Liver (tissue), 9 donors: Measurements from ENCODE around the gene MARCHF3. TPM values are rescaled to one million over a fixed set of nuclear protein-coding genes. Genes with fewer than 3 reads are reported as not detected.

Source experiments
- DNase-seq: peaks from one replicate; pipeline ENCODE4 v3.0.0-alpha.2; 2017; ENCODE audit warnings: low spot score
- H3K27ac ChIP-seq, 2 donors: one replicate each; pipeline ENCODE4 v1.7.0; 2013; ENCODE audit warnings: inconsistent platforms in 2 of 2, low read length in 2 of 2, control low read depth in 1 of 2, low read depth in 1 of 2, mild to moderate bottlenecking in 1 of 2
- H3K27me3 ChIP-seq, 4 donors: one replicate each; pipeline versions ENCODE4 v1.6.1 to v1.7.0; 2013; ENCODE audit warnings: low read length in 3 of 4, inconsistent platforms in 1 of 4, mild to moderate bottlenecking in 1 of 4, moderate library complexity in 1 of 4; ENCODE audit not compliant: control insufficient read depth in 4 of 4, insufficient read depth in 4 of 4
- H3K36me3 ChIP-seq, 4 donors: one replicate each; pipeline versions ENCODE4 v1.6.1 to v1.7.0; 2013; ENCODE audit warnings: low read length in 3 of 4, mild to moderate bottlenecking in 3 of 4, low read depth in 1 of 4, moderate library complexity in 1 of 4; ENCODE audit not compliant: control insufficient read depth in 4 of 4, insufficient read depth in 3 of 4
- H3K4me1 ChIP-seq, 4 donors: one replicate each; pipeline versions ENCODE4 v1.6.1 to v1.7.0; 2013; ENCODE audit warnings: low read length in 3 of 4, mild to moderate bottlenecking in 3 of 4, moderate library complexity in 1 of 4; ENCODE audit not compliant: control insufficient read depth in 4 of 4, insufficient read depth in 4 of 4
- H3K4me3 ChIP-seq, 3 donors: one replicate each; pipeline versions ENCODE4 v1.6.1 to v1.7.0; 2013; ENCODE audit warnings: low read length in 3 of 3, control low read depth in 1 of 3, low read depth in 1 of 3, mild to moderate bottlenecking in 1 of 3
- H3K9ac ChIP-seq, 2 donors: one replicate each; pipeline ENCODE4 v1.7.0; 2013; ENCODE audit warnings: low read length in 2 of 2, mild to moderate bottlenecking in 2 of 2, moderate library complexity in 2 of 2, control low read depth in 1 of 2, low read depth in 1 of 2
- H3K9me3 ChIP-seq, 4 donors: one replicate each; pipeline versions ENCODE4 v1.6.1 to v1.7.0; 2013; ENCODE audit warnings: low read length in 3 of 4; ENCODE audit not compliant: control insufficient read depth in 4 of 4
- EGR1 ChIP-seq, 2 donors: IDR thresholded peaks; 2 replicates each; pipeline ENCODE4 v1.6.1; 2016 to 2018; ENCODE audit warnings: antibody characterized with exemption in 2 of 2, low read depth in 2 of 2
- FOXA1 ChIP-seq: IDR thresholded peaks from 2 replicates; pipeline ENCODE4 v1.6.1; 2016; ENCODE audit warnings: antibody characterized with exemption
- FOXA2 ChIP-seq: IDR thresholded peaks from 2 replicates; pipeline ENCODE4 v1.6.1; 2016; ENCODE audit warnings: antibody characterized with exemption
- GABPA ChIP-seq, 2 donors: IDR thresholded peaks in 1 of 2; conservative IDR thresholded peaks in 1 of 2; 2 replicates each; pipeline ENCODE4 v1.6.1; 2016; ENCODE audit warnings: antibody characterized with exemption in 2 of 2, mild to moderate bottlenecking in 1 of 2, moderate library complexity in 1 of 2
- HNF4A ChIP-seq, 2 donors: conservative IDR thresholded peaks; 2 replicates each; pipeline ENCODE4 v1.6.1; 2016; ENCODE audit warnings: antibody characterized with exemption in 2 of 2, mild to moderate bottlenecking in 2 of 2
- JUND ChIP-seq, 2 donors: IDR thresholded peaks; 2 replicates each; pipeline ENCODE4 v1.6.1; 2016; ENCODE audit warnings: antibody characterized with exemption in 2 of 2
- NR2F2 ChIP-seq: IDR thresholded peaks from 2 replicates; pipeline ENCODE4 v1.6.1; 2016; ENCODE audit warnings: antibody characterized with exemption
- RAD21 ChIP-seq, 2 donors: IDR thresholded peaks; 2 replicates each; pipeline ENCODE4 v1.6.1; 2016; ENCODE audit warnings: antibody characterized with exemption in 2 of 2, mild to moderate bottlenecking in 2 of 2
- SP1 ChIP-seq: IDR thresholded peaks from 2 replicates; pipeline ENCODE4 v1.6.1; 2018; ENCODE audit warnings: antibody characterized with exemption, mild to moderate bottlenecking
- YY1 ChIP-seq: IDR thresholded peaks from 2 replicates; pipeline ENCODE4 v1.6.1; 2016; ENCODE audit warnings: antibody characterized with exemption, mild to moderate bottlenecking
- WGBS: extraction: QIAGEN DNeasy Blood & Tissue Kit; methylation state at CpG from one replicate; pipeline ENCODE4 v1.1.7; 2013; 5-methylcytosine and 5-hydroxymethylcytosine counted together
- polyA plus RNA-seq, 2 donors: library from polyadenylated mRNA; stranded (reverse) in 1 of 2; unstranded in 1 of 2; fragments of 200-250 nt in 1 of 2; fragments of >200 nt in 1 of 2; fragmentation: Nextera tagmentation in 1 of 2; extraction: Ambion mirVana in 1 of 2; gene quantifications; one replicate each; pipeline versions ENCODE4 v1.2.1 to v1.2.3, GENCODE V29; 2013 to 2015
- total RNA-seq, 2 donors: library from RNA; depleted of rRNA; stranded (reverse); fragments of >200 nt; gene quantifications; one replicate each; pipeline ENCODE4 v1.2.3, GENCODE V29; 2014
- TF ChIP-seq, protein P1 (sequence below): IDR thresholded peaks from 2 replicates; pipeline ENCODE4 v1.6.1; 2016; ENCODE audit warnings: antibody characterized with exemption, mild to moderate bottlenecking
- TF ChIP-seq, protein P2 (sequence below): fragments of 150-350 bp; IDR thresholded peaks from 2 replicates; pipeline ENCODE4 v1.5.1; 2017; ENCODE audit warnings: improper control_type of control experiment, low read depth, low read length; ENCODE audit not compliant: missing input control
- TF ChIP-seq, protein P3 (sequence below): IDR thresholded peaks from 2 replicates; pipeline ENCODE4 v1.6.1; 2016; ENCODE audit warnings: antibody characterized with exemption
- TF ChIP-seq, protein P4 (sequence below): IDR thresholded peaks from 2 replicates; pipeline ENCODE4 v1.6.1; 2016; ENCODE audit warnings: antibody characterized with exemption
- donor health status: healthy.
- donor health status: healthy.
- donor health status: healthy.
- donor health status: healthy.
- donor health status: healthy.

The MARCHF3 gene
- total and polyA plus RNA-seq, 4 donors = 0.93 to 51.0 (median 1.4) TPM

DNA sequence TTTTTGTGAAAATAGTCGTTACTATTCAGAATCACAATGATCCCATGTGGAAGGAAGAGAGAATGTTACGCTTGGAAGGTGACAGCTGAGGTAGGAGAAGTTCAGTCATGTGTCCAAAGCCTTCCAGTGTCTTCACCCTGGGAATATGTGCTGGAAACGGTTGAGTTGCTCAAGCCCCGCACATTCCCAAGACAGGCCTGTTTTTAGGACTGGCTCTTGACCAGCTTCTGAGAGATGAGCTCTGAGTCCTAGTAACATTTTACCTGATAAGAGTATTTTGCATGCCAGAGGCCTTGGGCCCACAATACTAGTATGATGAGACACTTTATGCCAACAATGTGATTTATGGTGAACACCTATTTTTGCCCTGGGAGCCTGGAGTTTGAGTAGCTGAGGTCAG, 151.7 kb downstream of the MARCHF3 start:
- H3K36me3 ChIP-seq = peaks cover 0 to 1% (median 0%) of the 10 kb centered on the region in 4 donors
- H3K27me3 ChIP-seq = no peaks in the 10 kb centered on the region
- H3K9ac ChIP-seq = no peak overlapping the region
- no peaks in the 10 kb centered on the region for H3K4me1 ChIP-seq
- no peak overlapping the region for H3K4me3 ChIP-seq
- H3K9me3 ChIP-seq = no peaks in the 10 kb centered on the region
- DNase-seq = no peak
- no peak overlapping the region for H3K27ac ChIP-seq
- TF ChIP-seq SP1 = no peak
- TF ChIP-seq, protein P1, sequence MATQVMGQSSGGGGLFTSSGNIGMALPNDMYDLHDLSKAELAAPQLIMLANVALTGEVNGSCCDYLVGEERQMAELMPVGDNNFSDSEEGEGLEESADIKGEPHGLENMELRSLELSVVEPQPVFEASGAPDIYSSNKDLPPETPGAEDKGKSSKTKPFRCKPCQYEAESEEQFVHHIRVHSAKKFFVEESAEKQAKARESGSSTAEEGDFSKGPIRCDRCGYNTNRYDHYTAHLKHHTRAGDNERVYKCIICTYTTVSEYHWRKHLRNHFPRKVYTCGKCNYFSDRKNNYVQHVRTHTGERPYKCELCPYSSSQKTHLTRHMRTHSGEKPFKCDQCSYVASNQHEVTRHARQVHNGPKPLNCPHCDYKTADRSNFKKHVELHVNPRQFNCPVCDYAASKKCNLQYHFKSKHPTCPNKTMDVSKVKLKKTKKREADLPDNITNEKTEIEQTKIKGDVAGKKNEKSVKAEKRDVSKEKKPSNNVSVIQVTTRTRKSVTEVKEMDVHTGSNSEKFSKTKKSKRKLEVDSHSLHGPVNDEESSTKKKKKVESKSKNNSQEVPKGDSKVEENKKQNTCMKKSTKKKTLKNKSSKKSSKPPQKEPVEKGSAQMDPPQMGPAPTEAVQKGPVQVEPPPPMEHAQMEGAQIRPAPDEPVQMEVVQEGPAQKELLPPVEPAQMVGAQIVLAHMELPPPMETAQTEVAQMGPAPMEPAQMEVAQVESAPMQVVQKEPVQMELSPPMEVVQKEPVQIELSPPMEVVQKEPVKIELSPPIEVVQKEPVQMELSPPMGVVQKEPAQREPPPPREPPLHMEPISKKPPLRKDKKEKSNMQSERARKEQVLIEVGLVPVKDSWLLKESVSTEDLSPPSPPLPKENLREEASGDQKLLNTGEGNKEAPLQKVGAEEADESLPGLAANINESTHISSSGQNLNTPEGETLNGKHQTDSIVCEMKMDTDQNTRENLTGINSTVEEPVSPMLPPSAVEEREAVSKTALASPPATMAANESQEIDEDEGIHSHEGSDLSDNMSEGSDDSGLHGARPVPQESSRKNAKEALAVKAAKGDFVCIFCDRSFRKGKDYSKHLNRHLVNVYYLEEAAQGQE = no peak
- WGBS = 95% methylated on average over 4 of the region's 4 CpGs

DNA sequence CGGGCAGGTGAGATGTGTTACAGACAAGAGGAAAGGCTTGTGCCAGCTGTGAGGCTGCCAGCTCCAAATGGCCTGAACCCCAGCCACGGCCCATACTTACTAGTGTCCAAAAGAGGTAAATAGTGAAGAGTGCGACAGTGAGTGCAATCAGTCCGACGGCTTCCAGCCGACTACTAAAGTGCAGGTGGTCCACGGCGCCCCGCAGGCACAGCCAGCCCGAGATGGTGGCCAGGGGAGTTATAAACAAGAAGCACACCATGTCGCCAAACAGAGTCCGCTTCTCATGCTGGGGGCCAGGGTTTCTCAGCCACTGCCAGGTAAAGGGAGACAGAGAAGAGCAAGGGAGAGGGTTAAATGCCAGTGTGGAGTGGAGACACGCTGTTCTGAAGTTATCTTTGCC, 152.3 kb downstream of the MARCHF3 start:
- Histone ChIP-seq H3K9me3 (no peaks in the 10 kb centered on the region), H3K27ac (no peak overlapping the region), H3K27me3 (no peaks in the 10 kb centered on the region), H3K4me3 (no peak overlapping the region), H3K4me1 (no peaks in the 10 kb centered on the region), H3K36me3 (peaks cover 0 to 1% (median 0%) of the 10 kb centered on the region in 4 donors), H3K9ac (no peak overlapping the region)
- DNase-seq = no peak
- 94% methylated on average over 13 of the region's 13 CpGs for WGBS
- TF ChIP-seq, protein P2, sequence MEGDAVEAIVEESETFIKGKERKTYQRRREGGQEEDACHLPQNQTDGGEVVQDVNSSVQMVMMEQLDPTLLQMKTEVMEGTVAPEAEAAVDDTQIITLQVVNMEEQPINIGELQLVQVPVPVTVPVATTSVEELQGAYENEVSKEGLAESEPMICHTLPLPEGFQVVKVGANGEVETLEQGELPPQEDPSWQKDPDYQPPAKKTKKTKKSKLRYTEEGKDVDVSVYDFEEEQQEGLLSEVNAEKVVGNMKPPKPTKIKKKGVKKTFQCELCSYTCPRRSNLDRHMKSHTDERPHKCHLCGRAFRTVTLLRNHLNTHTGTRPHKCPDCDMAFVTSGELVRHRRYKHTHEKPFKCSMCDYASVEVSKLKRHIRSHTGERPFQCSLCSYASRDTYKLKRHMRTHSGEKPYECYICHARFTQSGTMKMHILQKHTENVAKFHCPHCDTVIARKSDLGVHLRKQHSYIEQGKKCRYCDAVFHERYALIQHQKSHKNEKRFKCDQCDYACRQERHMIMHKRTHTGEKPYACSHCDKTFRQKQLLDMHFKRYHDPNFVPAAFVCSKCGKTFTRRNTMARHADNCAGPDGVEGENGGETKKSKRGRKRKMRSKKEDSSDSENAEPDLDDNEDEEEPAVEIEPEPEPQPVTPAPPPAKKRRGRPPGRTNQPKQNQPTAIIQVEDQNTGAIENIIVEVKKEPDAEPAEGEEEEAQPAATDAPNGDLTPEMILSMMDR = no peak
- TF ChIP-seq FOXA2 = no peak
- TF ChIP-seq, protein P3, sequence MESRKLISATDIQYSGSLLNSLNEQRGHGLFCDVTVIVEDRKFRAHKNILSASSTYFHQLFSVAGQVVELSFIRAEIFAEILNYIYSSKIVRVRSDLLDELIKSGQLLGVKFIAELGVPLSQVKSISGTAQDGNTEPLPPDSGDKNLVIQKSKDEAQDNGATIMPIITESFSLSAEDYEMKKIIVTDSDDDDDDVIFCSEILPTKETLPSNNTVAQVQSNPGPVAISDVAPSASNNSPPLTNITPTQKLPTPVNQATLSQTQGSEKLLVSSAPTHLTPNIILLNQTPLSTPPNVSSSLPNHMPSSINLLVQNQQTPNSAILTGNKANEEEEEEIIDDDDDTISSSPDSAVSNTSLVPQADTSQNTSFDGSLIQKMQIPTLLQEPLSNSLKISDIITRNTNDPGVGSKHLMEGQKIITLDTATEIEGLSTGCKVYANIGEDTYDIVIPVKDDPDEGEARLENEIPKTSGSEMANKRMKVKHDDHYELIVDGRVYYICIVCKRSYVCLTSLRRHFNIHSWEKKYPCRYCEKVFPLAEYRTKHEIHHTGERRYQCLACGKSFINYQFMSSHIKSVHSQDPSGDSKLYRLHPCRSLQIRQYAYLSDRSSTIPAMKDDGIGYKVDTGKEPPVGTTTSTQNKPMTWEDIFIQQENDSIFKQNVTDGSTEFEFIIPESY = no peak

DNA sequence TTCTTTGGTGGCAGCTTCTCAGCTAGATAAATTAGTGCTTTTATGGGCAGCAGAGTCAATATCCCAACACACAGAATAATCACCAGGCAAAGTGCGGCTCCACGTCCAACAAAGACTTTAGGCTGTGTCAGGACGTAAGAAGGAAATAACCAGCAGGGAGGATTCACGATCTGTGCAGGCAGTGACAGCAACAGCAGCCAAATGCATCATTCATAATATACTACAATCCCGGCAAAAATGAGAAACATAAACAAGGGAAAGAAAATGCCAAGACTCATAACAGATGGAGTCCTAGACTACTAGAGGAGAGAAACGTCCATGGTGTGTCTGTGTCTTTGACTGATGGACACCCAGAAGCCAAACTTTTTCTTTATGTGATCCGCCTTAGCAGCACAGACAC, 152.8 kb downstream of the MARCHF3 start:
- no peak overlapping the region for H3K27ac ChIP-seq
- H3K9ac ChIP-seq = no peak overlapping the region
- peaks cover 0 to 1% (median 0%) of the 10 kb centered on the region in 4 donors for H3K36me3 ChIP-seq
- no peak for DNase-seq
- 84% methylated on average over 7 of the region's 7 CpGs for WGBS
- no peaks in the 10 kb centered on the region for H3K4me1 ChIP-seq
- H3K4me3 ChIP-seq = no peak overlapping the region
- H3K9me3 ChIP-seq = no peaks in the 10 kb centered on the region
- no peaks in the 10 kb centered on the region for H3K27me3 ChIP-seq
- TF ChIP-seq YY1 = no peak
- no peak for TF ChIP-seq NR2F2
- TF ChIP-seq HNF4A (conservative IDR thresholded peaks at IDR 0.05) = no peak
- TF ChIP-seq, protein P1 = no peak
- no peak for TF ChIP-seq RAD21 (IDR thresholded peaks at IDR 0.05)
- no peak for TF ChIP-seq JUND (IDR thresholded peaks at IDR 0.05)
- no peak for TF ChIP-seq EGR1 (IDR thresholded peaks at IDR 0.05; ENCODE audit: low read depth in 2 of 2)
- TF ChIP-seq, protein P3 = no peak
- TF ChIP-seq FOXA1 = no peak
- no peak for TF ChIP-seq SP1
- TF ChIP-seq GABPA (IDR thresholded peaks at IDR 0.05 in 1 of 2, conservative IDR thresholded peaks at IDR 0.05 in 1 of 2) = no peak
- TF ChIP-seq, protein P4, sequence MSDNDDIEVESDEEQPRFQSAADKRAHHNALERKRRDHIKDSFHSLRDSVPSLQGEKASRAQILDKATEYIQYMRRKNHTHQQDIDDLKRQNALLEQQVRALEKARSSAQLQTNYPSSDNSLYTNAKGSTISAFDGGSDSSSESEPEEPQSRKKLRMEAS = no peak
- TF ChIP-seq FOXA2 = no peak
